Measurements from ENCODE around the gene EIF5A2.
"Not testable (repeated sequence)": the region's sequence is repeated elsewhere in the genome, so short reads cannot be mapped to it uniquely, and the experiment has no call there.

The EIF5A2 gene

DNA sequence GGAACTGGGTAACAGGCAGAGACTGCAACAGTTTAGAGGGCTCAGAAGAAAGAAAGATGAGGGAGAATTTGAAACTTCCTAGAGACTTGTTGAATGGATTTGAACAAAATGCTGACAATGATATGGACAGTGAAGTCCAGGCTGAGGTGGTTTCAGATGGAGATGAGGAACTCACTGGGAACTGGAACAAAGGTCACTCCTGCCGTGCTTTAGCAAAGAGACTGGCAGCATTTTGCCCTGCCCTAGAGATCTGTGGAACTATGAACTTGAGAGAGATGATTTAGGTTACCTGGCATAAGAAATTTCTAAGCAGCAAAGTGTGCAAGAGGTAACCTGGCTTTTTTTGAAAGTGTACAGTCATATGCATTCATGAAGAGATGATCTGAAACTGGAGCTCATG lies 11.7 kb downstream of the EIF5A2 start:
- no peak for DNase-seq (ENCODE audit: low read depth, low spot score)

DNA sequence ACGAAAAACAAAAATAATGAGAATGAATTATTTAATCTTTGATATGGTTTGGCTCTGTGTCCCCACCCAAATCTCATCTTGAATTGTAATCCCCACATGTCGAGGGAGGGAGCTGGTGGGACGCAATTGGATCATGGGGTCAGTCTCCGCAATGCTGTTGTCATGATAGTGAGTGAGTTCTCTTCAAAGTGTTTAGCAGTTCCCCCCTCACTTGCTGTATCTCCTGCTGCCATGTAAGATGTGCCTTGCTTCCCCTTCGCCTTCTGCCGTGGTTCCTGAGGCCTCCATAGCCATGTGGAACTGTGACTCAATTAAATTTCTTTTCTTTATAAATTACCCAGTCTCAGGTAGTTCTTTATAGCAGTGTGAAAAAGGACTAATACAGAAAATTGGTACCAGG lies 12.1 kb downstream of the EIF5A2 start:
- not testable (repeated sequence) for DNase-seq (ENCODE audit: low read depth, low spot score)

DNA sequence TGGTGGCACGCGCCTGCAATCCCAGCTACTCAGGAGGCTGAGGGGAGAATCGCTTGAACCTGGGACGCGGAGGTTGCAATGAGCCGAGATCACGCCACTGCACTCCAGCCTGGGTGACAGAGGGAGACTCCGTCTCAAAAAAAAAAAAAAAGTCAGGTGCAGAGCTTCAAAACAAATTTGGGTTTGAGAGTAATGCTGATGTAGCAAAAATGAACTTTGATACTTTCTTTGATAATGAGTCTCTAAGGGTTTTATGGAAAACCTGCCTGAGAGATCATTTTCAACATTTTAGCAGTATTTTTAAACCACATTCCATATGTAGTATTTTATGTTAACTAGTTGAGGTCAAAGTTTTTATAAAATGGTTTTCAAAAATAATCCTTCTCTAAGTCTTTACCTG lies 14.5 kb downstream of the EIF5A2 start:
- no peak for DNase-seq (ENCODE audit: low read depth, low spot score)

DNA sequence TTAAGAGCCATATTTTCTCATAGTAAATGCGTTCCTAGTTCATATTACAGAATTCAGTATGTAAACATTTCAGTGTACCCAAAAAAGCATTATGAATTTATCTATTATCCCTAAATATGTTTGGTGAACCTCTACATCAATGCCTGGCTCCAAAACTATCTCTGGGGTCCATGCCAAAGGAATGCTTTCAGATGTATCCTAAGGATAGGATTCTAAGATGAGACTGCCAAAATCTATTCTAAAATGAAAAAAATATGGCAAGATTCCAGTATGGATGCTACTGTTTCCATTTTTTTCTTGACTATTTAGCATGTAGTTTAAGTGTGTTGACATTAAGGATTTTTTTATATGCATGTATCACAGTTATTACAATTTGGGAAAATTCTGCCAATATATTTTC lies 18.8 kb downstream of the EIF5A2 start:
- DNase-seq (ENCODE audit: low read depth, low spot score): no peak

DNA sequence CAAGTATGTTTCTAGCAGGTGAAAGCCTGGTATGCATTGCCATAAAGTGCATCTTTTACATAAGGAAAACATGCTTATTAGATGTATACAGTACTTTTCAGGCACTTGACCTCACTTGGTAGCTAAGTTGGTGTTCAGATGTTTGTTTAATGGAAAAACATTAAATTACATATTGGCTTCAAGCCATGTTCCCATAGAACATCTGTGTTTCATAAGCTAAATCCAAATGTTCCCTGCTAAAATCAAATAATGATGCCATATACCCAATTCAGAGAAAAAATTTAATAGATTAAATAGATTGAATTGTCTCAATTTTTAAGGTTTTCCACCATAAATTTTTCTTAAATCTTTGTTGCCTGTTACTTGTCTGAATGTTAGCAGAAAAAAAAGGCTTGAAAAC lies 19.3 kb downstream of the EIF5A2 start:
- DNase-seq (ENCODE audit: low read depth, low spot score): no peak

DNA sequence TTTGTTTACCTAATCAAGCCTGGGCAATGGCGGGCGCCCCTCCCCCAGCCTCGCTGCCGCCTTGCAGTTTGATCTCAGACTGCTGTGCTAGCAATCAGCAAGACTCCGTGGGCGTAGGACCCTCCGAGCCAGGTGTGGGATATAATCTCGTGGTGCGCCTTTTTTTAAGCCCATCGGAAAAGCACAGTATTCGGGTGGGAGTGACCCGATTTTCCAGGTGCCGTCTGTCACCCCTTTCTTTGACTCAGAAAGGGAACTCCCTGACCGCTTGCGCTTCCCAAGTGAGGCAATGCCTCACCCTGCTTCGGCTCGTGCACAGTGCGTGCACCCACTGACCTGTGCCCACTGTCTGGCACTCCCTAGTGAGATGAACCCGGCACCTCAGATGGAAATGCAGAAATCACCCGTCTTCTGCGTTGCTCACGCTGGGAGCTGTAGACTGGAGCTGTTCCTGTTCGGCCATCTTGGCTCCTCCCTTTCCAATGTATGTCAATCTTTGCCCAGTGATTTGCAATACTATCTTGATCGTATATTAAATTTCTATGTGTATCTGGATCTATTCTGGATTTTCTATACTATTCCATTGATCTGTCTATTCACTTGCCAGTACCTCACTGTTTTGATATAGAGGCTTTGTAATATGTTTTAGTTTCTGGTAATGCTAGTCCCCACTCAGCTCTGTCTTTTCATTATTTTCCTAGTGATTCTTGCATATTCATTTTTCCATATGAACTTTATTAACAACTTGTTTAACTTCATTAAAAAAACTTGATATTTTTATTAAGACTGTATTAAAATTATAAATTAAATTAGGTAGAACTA lies 24.1 kb downstream of the EIF5A2 start:
- DNase-seq (ENCODE audit: low read depth, low spot score): not testable (repeated sequence)

DNA sequence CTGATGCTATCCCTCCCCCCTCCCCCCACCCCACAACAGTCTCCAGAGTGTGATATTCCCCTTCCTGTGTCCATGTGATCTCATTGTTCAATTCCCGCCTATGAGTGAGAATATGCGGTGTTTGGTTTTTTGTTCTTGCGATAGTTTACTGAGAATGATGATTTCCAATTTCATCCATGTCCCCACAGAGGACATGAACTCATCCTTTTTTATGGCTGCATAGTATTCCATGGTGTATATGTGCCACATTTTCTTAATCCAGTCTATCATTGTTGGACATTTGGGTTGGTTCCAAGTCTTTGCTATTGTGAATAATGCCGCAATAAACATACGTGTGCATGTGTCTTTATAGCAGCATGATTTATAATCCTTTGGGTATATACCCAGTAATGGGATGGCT lies 29.7 kb downstream of the EIF5A2 start:
- not testable (repeated sequence) for DNase-seq (ENCODE audit: low read depth, low spot score)

DNA sequence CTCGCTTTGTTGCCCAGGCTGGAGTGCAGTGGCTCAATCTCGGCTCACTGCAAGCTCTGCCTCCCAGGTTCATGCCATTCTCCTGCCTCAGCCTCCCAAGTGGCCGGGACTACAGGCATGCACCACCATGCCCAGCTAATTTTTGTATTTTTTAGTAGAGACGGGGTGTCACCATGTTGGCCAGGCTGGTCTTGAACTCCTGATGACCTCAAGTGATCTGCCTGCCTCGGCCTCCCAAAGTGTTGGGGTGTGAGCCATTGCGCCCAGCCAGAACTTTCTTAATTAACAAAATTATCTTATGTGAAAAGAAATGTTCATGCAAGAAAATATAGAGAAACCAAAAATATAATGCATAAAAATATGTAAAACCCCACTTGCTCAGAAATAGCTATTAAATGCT lies 31.1 kb downstream of the EIF5A2 start:
- DNase-seq (ENCODE audit: low read depth, low spot score): not testable (repeated sequence)

DNA sequence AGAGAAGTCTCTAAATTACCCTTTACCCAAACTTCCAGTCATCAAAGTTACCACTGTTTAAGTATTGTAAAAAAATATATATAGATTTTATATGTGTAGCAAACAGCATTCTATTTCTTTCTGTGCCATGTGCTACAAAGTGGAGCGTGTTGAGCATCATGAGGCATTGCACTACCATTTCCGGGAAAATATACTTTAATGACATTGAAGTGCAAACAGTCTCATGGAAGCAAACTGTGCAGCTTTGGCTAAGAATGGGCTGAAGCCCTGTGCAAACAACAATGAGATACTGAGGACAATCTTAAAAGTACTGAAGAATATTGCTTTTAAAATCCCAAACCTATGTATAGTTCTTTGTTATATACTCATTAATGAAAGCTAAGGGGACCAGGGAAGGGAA lies 31.9 kb downstream of the EIF5A2 start:
- no peak for DNase-seq (ENCODE audit: low read depth, low spot score)

DNA sequence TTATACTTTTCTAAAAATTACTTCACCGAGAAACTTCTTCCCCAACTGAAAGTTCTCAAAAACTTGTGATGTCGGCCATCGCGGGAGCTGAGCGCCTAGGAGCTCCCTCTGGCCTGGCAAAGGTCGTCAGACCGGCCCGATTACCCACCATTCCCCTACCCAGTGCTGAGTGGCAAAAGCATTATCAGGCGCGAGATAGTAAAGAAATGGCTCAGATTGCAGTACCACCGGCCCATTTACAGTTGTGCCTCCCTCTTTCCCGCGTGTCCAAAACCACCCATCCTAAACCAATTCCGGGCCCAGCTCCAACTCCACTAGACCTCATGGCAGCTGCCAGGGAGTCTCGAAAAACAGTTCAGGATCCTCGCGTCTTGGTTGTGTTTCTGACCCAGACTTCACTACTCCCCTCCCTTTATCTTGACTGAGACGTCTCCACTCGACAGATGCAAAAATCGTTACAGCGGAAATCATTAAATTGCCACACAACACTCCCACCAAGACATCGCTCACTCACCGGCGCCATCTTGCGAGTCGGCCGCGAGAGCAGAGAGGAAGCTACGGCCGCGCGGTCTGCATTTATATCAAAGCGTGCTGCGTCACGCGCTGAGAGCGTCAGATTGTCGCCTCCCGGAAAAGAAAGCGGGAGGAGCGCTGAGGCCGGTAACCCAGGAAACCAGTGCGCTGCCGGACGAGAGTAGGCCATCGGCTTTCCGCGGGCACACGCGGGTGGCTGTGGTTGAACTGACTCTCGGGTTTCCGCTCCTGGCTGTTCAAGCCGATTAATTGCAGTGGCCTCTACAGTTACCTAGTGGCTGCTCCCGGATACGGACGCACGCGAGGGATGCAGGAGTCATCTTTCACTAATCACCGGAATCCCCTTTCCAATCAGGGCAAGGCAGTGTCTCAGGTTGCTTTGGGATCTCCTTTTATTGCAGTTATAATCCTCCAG lies 38.5 kb downstream of the EIF5A2 start, which contains the start of gene RPL22L1:
TSS of gene RPL22L1 (minus strand) at position 551 of the 949 bp plus-strand sequence. CDS start at position 523, 28 bp downstream.
- peak; percentile 91 for DNase-seq (ENCODE audit: low read depth, low spot score)

DNA sequence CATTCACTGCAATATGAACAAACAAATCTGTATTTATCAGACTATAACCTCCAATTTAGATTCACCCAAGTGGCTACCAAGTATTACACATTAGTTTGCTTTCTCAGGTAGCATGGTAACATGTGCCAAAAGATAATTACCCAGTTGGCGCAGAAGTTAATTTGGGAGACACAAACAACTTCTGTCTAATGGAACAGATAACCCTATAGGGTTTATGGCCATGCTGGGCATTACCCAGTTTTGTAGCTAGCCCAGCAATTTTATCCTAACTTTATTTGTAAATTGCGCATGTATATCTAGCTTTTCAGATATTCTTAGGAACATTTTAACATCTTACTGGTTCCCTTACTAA lies 39.2 kb downstream of the EIF5A2 start:
- DNase-seq (ENCODE audit: low read depth, low spot score): no peak

DNA sequence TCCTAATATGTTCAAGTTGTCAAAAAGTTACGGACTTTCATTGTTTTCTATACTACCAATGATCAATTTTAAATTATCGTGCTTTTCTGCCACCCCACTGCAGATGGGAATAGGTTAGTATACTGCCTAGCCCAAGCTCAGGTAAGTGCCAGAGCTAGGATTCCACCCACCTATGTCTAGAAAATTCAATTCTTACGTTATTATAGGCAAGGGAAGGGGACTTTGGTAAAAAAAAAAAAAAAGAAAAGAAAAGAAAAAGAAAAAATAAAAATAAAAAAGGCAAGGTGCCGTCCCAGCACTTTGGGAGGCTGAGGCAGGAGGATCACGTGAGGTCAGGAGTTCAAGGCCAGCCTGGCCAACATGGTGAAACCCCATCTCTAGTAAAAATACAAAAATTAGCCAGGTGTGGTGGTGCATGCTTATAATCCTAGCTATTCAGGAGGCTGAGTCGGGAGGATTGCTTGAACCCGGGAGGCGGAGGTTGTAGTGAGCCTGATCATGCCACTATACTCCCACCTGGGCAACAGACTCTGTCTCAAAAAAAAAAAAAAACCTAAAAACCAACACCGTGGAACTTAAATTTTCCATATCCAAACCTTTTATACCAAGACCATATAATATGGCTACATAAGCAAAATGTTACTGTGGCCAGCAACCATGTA lies 39.7 kb downstream of the EIF5A2 start:
- no peak for DNase-seq (ENCODE audit: low read depth, low spot score)

DNA sequence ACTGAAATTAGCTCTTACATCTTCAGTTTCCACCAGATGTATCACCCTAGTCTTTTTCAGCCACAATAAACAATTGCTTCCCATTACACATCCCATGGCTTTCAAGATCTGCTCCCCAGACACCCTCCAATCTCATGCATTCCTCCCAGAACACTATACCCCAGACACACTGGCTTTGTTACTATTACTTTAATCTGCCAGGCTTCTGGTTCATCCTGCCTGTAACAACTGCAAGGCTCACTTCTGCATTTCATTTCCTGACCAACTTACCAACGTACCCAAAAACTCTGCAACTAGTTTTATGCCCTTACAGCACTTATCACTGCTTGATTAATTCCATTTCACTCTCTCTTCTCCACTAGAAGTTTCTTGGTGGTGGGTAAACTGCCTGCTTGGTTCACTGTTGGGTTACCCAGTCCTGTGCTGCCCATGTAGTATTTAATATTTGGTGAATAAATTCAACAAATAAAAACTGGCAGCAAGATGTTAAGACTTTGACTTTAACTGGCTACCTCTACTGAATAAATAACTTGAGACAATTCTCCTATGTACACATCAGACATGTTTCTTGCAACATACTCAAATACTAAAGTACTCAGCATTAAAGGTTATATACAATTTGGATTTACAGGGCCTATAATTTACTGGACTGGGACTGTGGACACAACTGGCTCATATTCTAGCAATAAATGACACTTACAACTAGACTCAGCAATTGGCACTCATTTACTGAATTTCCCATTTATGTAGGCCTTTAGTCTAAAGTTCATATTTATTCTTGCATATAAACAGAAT lies 41.1 kb downstream of the EIF5A2 start:
- no peak for DNase-seq (ENCODE audit: low read depth, low spot score)

DNA sequence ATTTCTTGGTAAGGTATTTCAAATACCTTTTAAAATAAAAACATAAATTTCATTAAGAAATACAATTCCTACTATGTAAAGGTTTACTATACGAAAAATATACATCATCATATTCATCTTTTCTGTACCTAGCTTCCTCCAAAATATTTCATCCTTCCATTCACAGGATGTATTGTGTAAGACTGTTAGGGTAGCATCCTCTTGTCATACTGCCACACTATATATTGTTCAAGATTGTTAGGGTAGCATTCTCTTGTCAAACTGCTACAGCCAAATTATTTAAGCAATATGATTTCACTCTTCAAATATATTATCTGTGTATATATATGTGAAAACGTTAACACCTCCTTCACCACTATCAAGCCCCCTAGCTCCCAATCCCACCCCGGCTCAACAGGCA lies 41.9 kb downstream of the EIF5A2 start:
- DNase-seq (ENCODE audit: low read depth, low spot score): no peak

DNA sequence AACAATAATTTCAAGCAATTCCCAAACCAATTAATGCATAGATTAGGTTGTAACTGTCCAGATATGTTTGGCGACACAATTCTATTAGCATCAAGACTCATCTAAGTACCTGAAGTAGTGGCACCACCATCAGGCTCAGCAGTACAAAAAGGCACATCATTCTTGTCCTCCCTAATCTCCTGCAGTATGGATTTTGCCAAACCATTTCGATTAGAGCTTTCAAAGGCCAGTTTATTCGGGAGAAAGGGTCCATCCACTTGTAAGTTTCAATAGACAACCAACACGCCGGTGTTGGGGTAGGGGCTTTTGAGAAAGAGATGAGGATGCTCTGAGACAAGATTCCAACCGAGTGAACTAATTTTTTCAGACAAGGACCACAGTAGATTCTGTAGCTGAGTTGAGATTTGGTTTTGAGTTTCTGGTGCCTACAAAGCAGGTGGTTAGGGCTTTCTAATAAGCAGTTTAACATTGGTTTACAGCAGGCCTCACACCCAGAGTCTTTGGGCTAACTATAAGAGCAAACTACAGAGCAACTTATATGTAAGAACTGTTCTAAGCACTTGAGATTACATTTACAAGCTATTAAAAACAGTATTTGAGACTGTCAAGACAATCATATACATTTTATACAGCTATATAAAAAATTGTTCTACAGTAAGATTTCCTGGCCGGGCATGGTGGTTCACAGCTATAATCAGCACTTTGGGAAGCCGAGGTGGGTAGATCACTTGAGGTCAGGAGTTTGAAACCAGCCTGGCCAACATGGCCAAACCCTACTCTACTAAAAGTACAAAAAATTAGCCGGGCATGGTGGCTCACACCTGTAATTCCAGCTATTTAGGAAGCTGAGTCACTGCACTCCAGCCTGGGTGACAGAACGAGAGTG lies 43.0 kb downstream of the EIF5A2 start:
- DNase-seq (ENCODE audit: low read depth, low spot score): no peak

DNA sequence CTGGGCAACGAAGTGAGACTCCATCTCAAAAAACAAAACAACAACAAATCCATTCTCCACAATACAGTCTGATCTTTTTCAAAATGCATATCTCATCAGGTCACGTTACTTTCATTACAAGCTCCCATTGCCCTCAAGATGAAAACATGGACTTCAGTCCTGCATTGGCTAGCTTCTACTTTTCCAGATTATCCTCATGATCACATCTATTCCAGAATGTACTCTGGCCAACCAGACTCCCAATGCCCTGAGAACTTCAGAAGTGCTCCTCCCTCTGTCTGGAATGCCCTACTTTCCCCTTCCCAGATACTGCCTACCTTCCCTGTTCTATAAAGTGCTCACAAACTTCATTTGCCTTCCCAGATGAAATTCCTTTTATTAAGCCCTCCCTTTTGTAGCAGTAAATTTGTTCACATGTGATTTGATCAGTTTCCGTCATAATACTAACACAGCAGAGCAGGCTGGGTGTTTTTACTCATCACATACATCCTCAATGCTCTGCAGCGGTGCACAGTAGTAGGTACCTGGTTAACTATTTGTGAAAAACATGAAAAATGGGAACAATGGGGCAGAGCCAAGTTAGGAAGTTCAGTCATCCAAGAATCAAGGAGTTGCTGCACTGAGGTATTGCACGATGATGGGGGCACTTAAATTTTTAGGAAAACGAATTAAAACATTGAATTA lies 43.8 kb downstream of the EIF5A2 start:
- DNase-seq (ENCODE audit: low read depth, low spot score): no peak

DNA sequence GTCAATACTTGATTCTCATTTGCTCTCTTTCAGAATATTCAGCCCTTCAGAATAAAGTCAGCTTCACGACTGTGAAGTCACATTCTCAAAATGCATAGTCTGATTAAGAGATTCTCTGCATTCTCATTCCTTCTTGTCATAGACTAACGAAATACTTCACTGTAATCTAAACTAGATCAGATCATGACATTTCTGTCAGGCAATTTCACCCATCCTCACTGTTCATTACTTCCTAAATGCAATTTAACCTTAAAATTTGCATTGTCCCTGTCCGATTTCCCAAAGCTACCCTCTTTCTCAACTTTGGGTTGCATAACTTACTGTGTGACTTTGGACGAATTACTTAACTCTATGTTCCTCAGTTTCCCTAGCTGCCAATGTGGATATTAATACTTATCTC lies 44.6 kb downstream of the EIF5A2 start:
- DNase-seq (ENCODE audit: low read depth, low spot score): no peak

DNA sequence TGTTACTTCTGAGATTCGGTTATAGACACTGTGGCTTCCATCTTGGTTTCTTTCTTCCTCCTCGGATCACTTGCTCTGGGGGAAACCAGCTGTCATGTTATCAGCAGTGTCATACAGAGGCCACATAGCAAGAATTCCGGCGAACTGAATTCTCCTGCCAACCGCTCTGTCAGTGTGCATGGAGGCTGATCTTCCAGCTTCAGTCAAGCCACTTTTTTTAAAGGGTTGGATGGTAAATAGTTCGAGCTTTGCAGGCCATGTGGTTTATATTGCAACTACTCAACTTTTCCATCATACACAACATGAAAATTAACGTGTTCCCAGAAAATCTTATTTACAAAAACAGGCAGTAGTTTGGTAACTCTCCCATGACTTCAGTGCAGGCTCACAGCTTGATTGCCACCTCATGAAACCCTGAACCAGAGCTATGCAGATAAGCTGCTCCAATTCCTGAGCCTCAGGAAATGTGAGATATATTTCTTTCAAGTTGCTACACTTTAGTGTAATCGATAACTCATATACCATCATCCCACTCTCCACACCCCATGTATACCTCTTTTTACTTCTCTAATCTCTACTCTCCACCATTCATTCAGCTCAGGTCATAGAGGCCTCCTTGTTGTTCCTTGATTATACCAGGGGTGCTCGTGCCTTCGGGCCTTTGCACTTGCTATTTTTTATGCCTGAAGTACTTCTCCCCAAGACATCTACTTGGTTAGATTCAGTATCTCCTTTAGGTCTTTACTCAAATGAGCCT lies 45.6 kb downstream of the EIF5A2 start:
- no peak for DNase-seq (ENCODE audit: low read depth, low spot score)

DNA sequence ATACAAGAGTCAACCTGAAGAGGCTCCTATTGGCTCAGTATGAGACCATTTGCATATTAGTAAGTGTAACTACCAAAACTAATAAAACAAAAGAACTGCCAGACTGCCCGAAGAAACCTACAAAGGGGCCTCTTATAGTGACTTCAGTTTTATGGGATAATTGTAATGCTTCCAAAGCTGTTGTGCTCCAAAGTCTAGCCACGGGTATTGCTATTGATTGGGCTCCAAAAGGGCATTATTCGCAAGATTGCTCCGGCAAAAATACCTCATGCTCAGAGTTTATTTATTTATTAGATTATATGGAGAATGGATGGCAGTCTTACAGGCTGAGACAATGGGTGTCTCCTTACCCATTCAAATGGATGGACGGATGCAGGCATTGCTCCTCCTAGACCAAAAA lies 49.8 kb downstream of the EIF5A2 start:
- no peak for DNase-seq (ENCODE audit: low read depth, low spot score)

Measured in iPS DF 19.7 (cell line).